ENCODE results near the gene CDKN2AIP.

Gene CDKN2AIP, protein sequence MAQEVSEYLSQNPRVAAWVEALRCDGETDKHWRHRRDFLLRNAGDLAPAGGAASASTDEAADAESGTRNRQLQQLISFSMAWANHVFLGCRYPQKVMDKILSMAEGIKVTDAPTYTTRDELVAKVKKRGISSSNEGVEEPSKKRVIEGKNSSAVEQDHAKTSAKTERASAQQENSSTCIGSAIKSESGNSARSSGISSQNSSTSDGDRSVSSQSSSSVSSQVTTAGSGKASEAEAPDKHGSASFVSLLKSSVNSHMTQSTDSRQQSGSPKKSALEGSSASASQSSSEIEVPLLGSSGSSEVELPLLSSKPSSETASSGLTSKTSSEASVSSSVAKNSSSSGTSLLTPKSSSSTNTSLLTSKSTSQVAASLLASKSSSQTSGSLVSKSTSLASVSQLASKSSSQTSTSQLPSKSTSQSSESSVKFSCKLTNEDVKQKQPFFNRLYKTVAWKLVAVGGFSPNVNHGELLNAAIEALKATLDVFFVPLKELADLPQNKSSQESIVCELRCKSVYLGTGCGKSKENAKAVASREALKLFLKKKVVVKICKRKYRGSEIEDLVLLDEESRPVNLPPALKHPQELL

DNA sequence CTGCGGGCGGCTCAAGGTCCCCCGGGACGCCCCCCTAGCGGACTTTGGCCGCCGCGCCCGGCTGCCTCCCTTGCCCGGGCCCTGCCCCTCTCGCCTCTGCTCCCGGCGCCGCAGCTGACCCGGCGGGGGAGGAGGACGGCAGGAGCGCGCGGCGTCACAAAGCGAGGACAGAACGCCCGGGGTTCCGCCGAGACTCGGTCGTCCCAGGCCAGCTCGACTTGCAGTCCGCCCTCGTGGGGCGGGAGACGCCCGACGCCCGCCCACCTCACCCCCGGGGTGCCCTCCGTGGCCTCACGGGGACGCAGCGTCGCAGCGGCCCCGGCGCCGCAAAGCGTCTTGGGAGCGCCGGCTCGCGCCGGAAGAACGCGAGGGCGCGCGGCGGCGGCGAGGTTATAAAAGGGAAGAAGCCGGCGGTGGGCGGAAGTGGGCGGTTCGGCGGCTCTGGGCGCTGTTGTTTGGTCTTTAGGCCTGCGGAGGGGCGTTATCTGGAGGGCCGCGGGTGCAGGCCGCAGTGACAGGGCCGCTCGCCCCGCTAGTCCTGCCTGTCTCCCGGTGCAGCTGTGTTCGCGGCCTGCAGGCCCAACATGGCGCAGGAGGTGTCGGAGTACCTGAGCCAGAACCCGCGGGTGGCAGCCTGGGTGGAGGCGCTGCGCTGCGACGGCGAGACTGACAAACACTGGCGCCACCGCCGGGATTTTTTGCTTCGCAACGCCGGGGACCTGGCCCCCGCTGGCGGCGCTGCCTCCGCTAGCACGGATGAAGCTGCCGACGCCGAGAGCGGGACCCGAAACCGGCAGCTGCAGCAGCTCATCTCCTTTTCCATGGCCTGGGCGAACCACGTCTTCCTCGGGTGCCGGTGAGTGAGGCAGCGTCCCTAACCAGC is at the start of gene CDKN2AIP:
Gene CDKN2AIP (plus strand): TSS at position 423 of the 883 bp plus-strand sequence. CDS start 162 bp downstream, at position 585.
- DNase-seq (ENCODE audit: low read depth in 2 of 2), result peak; percentile 81 to 92

DNA sequence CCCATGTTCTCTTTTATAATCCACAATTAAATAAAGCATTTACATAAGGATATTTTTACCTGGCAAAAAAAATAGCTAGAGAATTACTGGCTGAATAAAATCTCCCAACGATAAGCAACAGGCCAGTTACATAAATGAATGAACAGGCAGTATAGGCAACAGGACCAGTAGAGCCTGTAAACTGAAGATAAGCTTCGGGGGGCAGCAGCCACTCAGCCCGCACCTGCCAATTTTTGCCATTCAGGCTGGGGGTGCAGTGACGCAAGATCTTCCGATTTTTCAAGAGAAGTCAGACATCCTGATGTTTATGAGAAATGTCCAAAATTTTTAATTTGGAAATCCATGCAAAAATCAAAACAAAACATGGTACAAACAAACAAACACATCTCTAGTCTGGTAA is 49.0 kb upstream of the CDKN2AIP start:
- DNase-seq (ENCODE audit: low read depth in 2 of 2), result no peak

DNA sequence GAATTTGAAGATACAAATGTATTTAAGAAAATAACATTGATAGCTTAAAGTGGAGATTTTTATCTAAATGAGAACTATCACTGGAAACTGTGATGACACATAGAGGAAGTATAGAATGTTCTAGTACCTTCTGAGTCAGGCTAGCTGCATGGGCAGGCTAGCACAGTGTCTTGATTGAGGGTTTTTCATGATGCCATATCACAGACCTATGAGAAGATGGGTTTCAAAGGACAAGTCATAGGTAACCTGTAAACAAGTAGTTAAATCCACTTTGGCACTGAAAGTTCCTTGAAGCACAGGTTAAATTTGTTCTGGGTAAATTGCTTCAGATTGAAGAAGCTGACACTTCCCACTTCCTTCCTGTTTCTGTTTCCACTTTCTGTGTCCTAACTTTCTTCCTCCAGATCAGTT is 48.2 kb upstream of the CDKN2AIP start:
- no peak for DNase-seq (ENCODE audit: low read depth in 2 of 2)

DNA sequence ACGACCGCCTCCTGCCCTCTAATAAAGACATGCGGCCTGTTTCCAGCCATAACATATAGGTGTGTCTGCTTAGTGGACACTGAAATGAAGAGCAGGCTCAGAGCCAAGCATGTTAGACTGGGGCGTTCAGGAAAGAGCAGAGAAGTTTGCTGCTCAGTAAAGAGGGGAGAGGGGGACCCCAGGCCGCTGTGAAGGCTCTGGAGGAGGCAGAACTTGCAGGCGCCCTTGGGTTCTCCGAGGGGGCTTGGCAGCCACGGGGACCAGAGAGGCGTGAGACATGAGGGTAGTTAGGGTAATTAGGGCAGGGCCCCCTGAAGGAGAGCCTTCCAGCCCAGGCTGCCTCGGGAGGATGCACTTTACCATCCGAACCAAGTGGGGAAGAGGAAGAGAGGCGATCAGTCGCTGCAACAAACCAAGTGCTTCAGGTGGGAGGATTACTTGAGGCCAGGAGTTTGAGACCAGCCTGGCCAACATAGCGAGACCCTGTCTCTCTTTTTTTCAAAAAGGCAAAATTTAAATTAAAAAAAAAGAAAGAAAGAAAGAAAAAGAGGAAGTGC is 46.6 kb upstream of the CDKN2AIP start:
- DNase-seq (ENCODE audit: low read depth in 2 of 2), result no peak

DNA sequence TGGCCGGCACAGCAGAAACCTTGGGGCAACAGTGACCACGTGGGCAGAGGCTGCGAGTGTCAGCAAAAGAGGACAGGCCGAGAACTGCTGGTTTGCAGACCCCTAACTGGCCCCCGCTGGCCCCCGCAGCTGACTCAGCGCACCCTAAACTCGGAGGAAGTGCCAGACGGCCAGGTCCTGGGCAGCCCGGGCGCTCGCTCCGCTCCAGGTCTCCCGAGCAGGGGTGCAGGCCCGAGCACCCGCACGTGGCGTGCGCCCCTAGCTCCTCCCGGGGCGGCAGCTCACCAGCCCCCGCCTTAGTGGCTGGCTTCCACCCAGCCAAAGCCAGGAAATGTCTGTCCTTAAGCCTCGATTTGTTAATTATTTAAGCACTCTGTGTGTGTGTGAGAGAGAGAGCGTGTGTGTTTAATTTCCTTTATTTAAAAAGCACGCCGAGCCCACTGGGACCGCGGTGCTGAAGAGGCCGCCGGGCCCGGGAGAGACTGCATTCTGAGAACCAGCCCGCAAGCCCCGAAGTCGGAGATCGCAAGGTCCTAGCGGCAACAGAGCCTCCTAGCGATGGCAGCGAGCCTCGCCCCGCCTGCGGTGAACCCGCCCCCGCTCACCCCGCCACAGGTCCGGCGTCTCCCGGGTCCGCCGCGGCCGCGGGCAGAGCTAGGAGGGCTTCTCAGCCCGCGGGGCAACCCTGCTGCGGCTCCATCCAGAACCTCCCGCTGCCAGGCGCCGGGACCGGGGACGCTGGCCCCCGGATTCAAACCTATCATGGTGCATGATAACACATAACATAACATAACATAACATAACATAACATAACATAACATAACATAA is 45.9 kb upstream of the CDKN2AIP start:
- peak; percentile 17 to 59 for DNase-seq (ENCODE audit: low read depth in 2 of 2)

DNA sequence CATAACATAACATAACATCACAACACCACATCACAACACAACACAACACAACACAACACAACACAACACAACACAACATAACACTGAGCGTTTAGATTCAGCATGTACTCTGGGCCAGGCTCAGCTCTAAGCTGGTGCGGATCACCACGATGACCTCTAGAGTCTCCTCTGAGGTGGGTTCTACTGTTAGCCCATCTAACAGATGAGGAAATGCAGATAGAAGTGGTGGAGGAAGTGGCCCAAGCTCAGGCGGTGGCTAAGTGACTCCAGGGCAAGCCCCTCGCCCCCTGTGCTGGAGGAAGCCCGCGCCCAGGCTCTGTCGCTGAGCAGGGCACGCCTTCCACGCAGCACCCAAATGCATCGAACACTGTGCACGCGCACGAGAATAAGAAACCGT is 45.3 kb upstream of the CDKN2AIP start:
- DNase-seq (ENCODE audit: low read depth in 2 of 2), result no peak

DNA sequence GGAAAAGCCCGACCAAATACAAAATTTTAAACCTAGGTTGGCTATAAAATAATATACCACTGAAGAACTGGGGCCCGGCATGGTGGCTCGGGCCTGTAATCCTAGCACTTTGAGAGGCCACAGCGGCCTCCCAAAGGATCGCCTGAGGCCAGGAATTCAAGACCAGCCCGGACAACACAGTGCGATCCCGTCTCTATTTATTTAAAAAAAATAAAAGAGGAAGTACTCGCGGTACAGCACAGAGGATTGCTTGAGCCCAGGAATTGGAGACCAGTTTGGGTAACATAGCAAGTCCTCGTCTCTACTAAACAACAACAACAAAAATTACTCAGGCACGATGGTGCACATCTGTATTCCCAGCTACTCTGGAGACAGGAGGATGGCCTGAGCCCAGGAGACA is 44.8 kb upstream of the CDKN2AIP start:
- DNase-seq (ENCODE audit: low read depth in 2 of 2), result no peak

DNA sequence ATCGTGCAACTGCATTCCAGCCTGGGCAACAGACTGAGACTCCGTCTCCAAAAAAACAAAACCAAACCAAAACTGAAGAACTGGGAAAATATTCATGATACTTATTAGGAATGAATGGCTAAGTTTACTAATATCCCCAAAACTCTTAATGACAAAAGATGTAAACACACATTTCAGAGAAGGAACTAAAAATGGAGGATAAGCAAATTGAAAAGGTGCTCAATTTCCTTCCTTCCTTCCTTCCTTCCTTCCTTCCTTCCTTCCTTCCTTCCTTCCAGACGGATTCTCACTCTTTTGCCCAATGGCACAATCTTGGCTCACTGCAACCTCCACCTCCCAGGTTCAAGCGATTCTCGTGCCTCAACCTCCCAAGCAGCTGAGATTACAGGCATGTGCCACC is 44.4 kb upstream of the CDKN2AIP start:
- no peak for DNase-seq (ENCODE audit: low read depth in 2 of 2)

DNA sequence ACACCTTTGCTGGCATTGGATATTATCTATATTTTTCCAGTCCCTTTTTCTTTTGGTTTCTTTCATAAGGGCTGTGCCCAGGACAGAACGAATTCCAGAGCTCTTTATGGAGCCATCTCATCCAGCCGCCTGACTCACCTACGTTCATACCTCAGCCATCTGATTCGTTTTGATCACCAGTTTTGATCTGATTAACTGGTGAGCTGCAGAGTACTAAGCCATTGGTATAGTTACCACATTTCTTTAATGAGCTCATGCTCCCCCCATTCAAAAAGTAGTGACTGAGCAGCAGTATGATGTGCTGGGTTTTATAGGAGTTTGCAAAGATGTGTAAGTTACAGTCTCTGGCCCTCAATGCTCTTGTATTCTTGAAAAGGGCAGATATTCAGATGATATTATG is 43.0 kb upstream of the CDKN2AIP start:
- DNase-seq (ENCODE audit: low read depth in 2 of 2), result no peak

DNA sequence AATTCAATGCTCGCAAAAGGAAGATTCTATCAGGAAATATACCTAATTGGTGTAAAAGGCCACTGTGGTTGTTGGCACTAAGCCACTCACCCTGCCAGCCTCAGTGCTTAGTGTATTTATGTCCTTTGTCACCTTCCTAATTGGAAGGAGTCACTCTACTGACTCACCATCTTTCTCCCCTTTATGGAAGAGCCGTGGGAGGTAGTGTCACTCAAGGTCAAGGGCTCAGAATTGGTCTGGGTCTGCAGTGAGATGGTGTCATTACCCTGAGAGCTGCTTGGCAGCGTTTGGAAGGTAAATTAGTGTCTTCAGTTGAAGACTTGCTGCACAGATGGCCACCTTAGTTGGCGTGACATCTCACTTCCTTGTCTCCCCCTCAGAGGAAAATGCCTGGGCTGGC is 41.7 kb upstream of the CDKN2AIP start:
- DNase-seq (ENCODE audit: low read depth in 2 of 2), result no peak

DNA sequence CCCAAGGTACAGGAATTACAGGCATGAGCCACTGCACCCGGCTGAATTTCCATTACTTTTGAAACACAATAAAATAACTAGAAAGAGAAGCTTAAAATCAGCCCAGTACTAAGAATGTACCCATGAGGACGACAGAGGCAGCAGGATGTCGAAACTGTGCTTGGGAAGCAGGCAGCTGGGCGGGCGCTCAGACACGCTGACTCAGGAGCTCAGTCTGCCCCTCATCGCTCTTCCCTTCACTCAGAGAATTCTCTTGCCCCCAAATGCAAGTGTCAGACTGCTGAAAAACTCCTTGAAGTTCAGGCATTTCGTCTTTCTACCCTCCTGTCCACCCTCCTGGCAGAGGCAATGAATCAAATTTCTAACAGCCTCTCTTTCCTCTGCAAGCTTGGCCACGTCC is 41.0 kb upstream of the CDKN2AIP start:
- DNase-seq (ENCODE audit: low read depth in 2 of 2), result no peak

DNA sequence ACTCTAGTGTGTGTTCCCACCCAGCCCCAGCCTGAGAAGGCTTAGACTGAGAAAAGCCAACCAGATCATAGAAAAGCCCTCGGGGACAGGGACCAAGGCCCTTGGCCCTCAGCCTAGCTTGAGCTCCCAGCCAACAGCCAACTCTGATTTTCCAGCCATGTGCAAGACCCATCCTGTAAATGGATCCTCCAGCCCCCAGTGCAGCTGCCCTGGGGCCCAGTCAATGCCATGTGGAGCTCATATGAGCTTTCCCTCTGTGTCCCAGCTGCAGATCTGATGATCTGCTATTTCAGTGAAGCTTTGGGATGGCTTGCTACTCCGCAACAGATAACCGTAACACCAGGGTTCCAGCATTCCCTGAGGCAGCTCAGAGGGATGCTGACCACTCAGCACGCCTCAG is 40.5 kb upstream of the CDKN2AIP start:
- no peak for DNase-seq (ENCODE audit: low read depth in 2 of 2)

DNA sequence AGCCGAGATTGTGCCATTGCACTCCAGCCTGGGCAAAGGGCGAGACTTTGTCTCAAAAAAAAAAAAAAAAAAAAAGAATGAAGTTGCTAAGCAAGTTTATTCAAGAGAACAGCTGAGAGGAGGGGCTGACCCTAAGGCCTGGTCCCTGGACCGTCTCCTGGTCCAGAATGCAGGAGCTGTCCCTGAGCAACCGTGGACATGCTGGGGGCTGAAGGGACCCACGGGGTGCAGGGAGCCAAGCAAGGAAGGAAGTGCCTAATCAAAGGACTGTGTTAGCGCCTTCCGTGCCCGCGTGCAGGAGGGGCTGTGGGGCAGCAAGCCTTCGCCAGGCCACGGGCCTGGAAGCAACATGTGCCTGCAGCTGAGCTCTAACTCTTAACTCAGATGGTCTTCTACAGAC is 39.1 kb upstream of the CDKN2AIP start:
- no peak for DNase-seq (ENCODE audit: low read depth in 2 of 2)

DNA sequence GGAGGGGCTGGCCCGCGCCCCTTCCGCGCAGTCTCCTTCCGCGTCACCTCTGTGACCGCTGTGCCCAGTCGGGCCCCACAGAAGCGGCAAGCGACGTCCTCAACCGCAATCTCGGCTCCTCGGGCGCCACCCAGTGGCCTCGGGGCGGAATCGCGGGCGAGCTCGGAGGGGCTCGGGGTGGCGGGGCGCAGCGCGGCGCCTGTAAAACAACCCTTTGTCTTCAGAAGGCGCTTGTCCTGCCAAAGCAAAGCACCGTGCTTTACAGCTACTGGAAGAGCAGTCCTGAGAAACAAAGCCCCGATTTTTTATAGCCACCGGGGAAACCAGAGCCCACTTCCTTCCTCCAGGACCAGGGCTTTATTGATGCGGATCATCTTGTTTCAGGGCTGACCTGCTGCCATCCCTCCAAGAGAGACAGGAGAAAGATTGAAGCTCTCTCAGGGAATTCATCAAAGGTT is 37.3 kb upstream of the CDKN2AIP start:
- DNase-seq (ENCODE audit: low read depth in 2 of 2), result peak; percentile 72 to 82

DNA sequence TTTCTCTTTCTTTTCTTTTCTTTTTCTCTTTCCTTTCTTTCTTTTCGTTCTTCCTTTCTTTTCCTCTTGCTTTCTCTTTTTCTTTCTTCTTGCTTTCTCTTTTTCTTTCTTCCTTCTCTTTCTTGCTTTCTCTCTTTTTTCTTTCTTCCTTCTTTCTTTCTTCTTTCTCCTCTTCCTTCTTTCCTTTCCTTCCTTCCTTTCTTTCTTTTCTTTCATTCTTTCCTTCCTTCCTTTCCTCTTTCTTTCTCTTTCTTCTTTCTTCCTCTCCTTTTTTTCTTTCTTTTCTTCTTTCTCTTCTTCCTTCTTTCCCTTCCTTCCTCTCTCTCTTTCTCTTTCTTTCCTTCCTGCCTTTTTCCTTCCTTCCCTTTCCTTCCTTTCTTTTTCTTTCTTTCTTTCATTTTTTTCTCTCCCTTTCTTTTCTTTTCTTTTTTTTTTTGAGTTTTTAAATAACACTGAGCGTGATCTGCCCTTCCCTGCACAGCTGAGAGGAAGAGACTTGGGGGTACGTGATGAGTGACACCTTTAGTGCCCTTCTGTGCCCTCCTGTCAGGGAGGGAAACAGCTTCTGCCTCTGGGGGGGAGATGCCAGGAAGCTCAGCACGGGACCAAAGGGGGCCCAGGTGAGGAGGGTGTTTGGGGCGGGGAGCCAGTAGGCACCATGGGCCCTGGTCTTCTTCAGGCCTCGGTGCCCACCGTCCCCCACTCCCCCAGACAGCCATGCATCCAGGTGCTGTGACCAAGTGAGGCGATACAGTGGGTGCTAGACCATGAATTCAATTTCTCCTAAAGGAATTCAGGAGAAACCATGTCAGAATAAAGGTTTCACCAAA is 36.6 kb upstream of the CDKN2AIP start:
- DNase-seq (ENCODE audit: low read depth in 2 of 2), result no peak

DNA sequence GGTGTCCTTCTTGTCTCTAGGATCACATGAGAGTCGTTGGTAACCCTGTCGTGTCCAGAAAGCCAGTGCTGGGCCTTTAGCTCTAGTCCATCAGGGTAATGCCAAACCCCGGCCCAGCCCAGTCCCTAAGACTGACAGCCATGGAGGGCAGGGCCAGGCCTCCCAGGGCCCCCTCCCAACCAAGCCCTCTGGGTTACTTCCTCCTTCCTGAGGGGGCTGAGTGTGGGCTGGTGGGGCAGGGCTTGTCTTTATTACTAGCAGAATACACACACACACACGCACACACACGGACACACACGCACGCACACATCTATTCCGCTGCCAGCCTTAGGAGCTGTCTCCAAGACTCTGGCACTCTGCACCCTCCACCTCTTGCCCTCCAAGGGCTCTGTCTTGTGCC is 35.6 kb upstream of the CDKN2AIP start:
- no peak for DNase-seq (ENCODE audit: low read depth in 2 of 2)

DNA sequence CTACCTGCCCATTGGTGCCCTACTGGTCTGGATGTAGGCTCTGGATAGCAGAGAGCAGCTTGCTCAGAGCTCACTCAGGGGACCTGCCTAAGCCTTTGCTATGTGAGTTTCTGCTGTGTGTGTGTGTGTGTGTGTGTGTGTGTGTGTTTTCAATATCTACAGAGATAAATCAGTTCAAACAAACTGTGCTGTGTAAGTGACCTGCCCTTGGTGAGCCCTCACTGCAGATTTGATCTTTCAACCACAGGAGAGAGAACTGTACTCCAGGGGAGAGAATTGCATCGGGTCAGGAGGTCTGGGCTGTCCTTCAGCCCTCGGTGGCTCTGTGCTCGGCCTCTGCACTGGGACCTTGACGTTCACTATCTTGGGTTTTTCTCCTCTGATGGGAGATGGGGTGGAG is 35.0 kb upstream of the CDKN2AIP start:
- no peak for DNase-seq (ENCODE audit: low read depth in 2 of 2)

DNA sequence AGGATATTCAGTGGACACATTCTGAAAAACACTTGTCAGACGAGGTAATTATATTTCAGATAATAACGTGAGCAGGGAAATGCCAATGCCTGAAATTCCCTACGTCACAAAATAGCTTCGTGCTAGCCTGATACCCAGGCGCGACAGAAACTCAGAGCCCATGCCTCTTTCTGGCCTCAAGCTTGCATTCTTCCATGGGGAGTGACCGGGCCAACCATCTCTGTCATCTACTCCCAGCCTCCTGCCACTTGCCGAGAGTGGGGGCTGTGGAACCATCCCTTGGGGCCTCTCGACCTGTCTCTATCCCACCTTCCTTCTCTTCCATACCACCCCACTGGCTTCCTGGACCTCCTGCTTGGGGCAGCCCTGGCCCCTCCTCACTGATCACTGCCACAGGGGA is 34.5 kb upstream of the CDKN2AIP start:
- DNase-seq (ENCODE audit: low read depth in 2 of 2), result no peak

DNA sequence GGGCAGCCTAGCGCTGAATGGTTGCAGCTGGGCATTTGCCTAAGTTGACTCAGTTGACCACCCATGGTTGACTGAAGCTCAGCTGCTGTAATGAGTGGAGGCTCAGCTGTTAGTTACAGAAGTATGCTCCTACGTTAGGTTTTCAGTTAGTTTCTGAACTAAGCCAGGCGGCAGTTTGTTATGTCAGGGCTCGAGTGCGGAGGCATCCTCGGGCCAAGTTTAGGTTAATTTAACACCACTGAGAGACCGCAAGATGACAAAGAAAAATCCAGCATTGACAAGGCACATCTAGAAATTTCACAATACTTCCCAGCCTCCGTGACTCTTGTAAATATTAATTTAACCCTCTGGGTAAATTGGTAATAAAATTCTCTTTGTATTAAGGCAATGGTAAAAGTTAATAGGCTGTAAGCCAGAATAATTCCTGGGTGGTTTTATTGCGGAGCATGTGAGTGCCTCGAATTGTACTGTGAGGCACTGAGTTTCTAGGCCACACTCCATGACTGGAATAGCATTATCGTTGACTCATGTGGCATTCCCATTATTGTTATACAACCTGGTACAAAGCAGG is 33.1 kb upstream of the CDKN2AIP start:
- no peak for DNase-seq (ENCODE audit: low read depth in 2 of 2)

DNA sequence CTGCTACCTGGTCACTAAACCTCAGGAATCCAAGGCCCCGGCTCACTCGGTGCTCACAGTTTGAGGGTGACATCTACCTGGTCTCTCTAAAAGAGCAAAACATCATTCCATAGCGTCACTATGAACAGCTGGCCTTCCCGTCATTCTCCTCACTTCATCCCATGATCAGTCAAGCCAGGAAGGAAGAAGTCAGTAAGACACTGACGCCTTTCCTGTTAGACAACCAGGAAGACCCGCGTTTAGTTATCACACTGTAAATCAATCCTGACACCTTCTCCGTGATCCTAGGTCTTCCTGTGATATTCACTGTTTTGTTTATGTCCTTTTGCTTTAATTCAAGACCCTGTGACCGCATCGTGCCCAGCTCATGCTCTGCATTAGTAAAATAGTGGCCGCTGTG is 31.6 kb upstream of the CDKN2AIP start:
- DNase-seq (ENCODE audit: low read depth in 2 of 2), result no peak
